Right atrium auricular region (tissue), 2 donors: ENCODE results near the gene ZNF831. TPM values are rescaled to one million over a fixed set of nuclear protein-coding genes. Genes with fewer than 3 reads are reported as not detected.

Source experiments
- DNase-seq: peaks from one replicate; pipeline ENCODE4 v3.0.0-alpha.2; 2019; ENCODE audit warnings: low spot score
- H3K27ac ChIP-seq, 2 donors: fragments of 200-600 bp; sonication (generic); 1 replicate in 1 of 2; 2 replicates in 1 of 2; pipeline ENCODE4 v1.5.1; 2016 to 2019
- H3K27me3 ChIP-seq, 2 donors: fragments of 200-600 bp; sonication (generic); one replicate each; pipeline versions ENCODE4 v1.5.1 to v1.6.0; 2017 to 2019
- H3K36me3 ChIP-seq: fragments of 200-600 bp; sonication (generic); one replicate; pipeline ENCODE4 v1.5.1; 2016
- H3K4me1 ChIP-seq, 2 donors: fragments of 200-600 bp; sonication (generic); one replicate each; pipeline versions ENCODE4 v1.5.1 to v1.6.0; 2017 to 2019
- H3K4me3 ChIP-seq, 2 donors: fragments of 200-600 bp; sonication (generic); 1 replicate in 1 of 2; 2 replicates in 1 of 2; pipeline ENCODE4 v1.5.1; 2017 to 2019; ENCODE audit warnings: mild to moderate bottlenecking in 1 of 2, moderate library complexity in 1 of 2
- H3K9me3 ChIP-seq, 2 donors: fragments of 200-600 bp; sonication (generic); one replicate each; pipeline ENCODE4 v1.5.1; 2019
- CTCF ChIP-seq, 2 donors: fragments of 200-600 bp; sonication (generic); IDR thresholded peaks; one replicate each; pipeline ENCODE4 v1.5.1; 2019; ENCODE audit warnings: antibody characterized with exemption in 2 of 2
- total RNA-seq, 2 donors: library from RNA; depleted of rRNA; stranded (reverse); fragments of >200 nt; gene quantifications; one replicate each; pipeline ENCODE4 v1.1.0, GENCODE V29; 2016

The ZNF831 gene
- total RNA-seq, 2 donors from 2014 or later = 0.19 to 0.47 TPM

- no peak overlapping the region for H3K4me3 ChIP-seq
- no peaks in the 10 kb centered on the region for H3K9me3 ChIP-seq
- H3K27ac ChIP-seq = no peak overlapping the region
- no peak for TF ChIP-seq CTCF (IDR thresholded peaks at IDR 0.05)
- no peaks in the 10 kb centered on the region for H3K36me3 ChIP-seq
- no peaks in the 10 kb centered on the region for H3K27me3 ChIP-seq
- no peak for DNase-seq
- H3K4me1 ChIP-seq = peaks cover 0 to 6% of the 10 kb centered on the region in 2 donors
These were observed 16.4 kb downstream of the ZNF831 start for GRCh38 chr20:59179988-59180387.

- H3K4me3 ChIP-seq = no peak overlapping the region
- no peak for DNase-seq
- no peak overlapping the region for H3K27ac ChIP-seq
- H3K36me3 ChIP-seq = no peaks in the 10 kb centered on the region
- H3K9me3 ChIP-seq = no peaks in the 10 kb centered on the region
- no peaks in the 10 kb centered on the region for H3K27me3 ChIP-seq
- no peak for TF ChIP-seq CTCF (IDR thresholded peaks at IDR 0.05)
- peaks cover 0 to 6% of the 10 kb centered on the region in 2 donors for H3K4me1 ChIP-seq
These were observed 18.3 kb downstream of the ZNF831 start for GRCh38 chr20:59181936-59182335.

- Histone ChIP-seq H3K9me3 (no peaks in the 10 kb centered on the region), H3K4me1 (peaks cover 0 to 6% of the 10 kb centered on the region in 2 donors), H3K4me3 (no peak overlapping the region), H3K27me3 (no peaks in the 10 kb centered on the region), H3K36me3 (no peaks in the 10 kb centered on the region), H3K27ac (no peak overlapping the region)
- DNase-seq = no peak
- TF ChIP-seq CTCF (IDR thresholded peaks at IDR 0.05) = no peak
These were observed 18.9 kb downstream of the ZNF831 start for GRCh38 chr20:59182401-59183044.

- peaks cover 0 to 6% of the 10 kb centered on the region in 2 donors for H3K4me1 ChIP-seq
- no peak overlapping the region for H3K4me3 ChIP-seq
- H3K9me3 ChIP-seq = no peaks in the 10 kb centered on the region
- no peak for DNase-seq
- no peak overlapping the region for H3K27ac ChIP-seq
- H3K27me3 ChIP-seq = no peaks in the 10 kb centered on the region
- TF ChIP-seq CTCF (IDR thresholded peaks at IDR 0.05) = no peak
- H3K36me3 ChIP-seq = no peaks in the 10 kb centered on the region
These were observed 20.1 kb downstream of the ZNF831 start for GRCh38 chr20:59183751-59184150.

GRCh38 chr20:59184880-59185447 lies 21.3 kb downstream of the ZNF831 start:
- H3K36me3 ChIP-seq = no peaks in the 10 kb centered on the region
- no peaks in the 10 kb centered on the region for H3K4me1 ChIP-seq
- DNase-seq = no peak
- TF ChIP-seq CTCF (IDR thresholded peaks at IDR 0.05) = no peak
- H3K27me3 ChIP-seq = no peaks in the 10 kb centered on the region
- H3K4me3 ChIP-seq = no peak overlapping the region
- no peaks in the 10 kb centered on the region for H3K9me3 ChIP-seq
- H3K27ac ChIP-seq = no peak overlapping the region

- TF ChIP-seq CTCF (IDR thresholded peaks at IDR 0.05) = no peak
- no peak for DNase-seq
- no peaks in the 10 kb centered on the region for H3K4me1 ChIP-seq
- H3K27me3 ChIP-seq = no peaks in the 10 kb centered on the region
- H3K9me3 ChIP-seq = no peaks in the 10 kb centered on the region
- no peak overlapping the region for H3K27ac ChIP-seq
- H3K36me3 ChIP-seq = no peaks in the 10 kb centered on the region
- no peak overlapping the region for H3K4me3 ChIP-seq
These were observed 22.2 kb downstream of the ZNF831 start for GRCh38 chr20:59185809-59186208.
